ENCODE results near the gene ALMS1.
"Not testable (repeated sequence)": the region's sequence is repeated elsewhere in the genome, so short reads cannot be mapped to it uniquely, and the experiment has no call there.

ALMS1 gene

GRCh38 chr2:73385504-73386341 is at the start of gene ALMS1:
ALMS1 (plus strand) TSS chr2:73385836; CDS start chr2:73385869, 33 bp downstream.
- peak within 1 kb of the TSS; percentile 70 for H3K9ac ChIP-seq (ENCODE audit: low read length)
- no peaks in the 10 kb centered on the region for H3K36me3 ChIP-seq (ENCODE audit: insufficient read depth, low read length)
- H3K27me3 ChIP-seq (ENCODE audit: control insufficient read depth in 1 of 2, insufficient read depth in 2 of 2, low read length in 2 of 2), result no peaks in the 10 kb centered on the region
- H3K4me1 ChIP-seq (ENCODE audit: insufficient read depth, low read length), result peaks cover 12% of the 10 kb centered on the region
- H3K27ac ChIP-seq (ENCODE audit: low read depth, low read length), result peak within 1 kb of the TSS; percentile 79
- H3K9me3 ChIP-seq (ENCODE audit: low read length), result no peaks in the 10 kb centered on the region
- peak within 1 kb of the TSS; percentile 76 to 81 for H3K4me3 ChIP-seq (ENCODE audit: low read depth in 1 of 2, low read length in 2 of 2)

DNA sequence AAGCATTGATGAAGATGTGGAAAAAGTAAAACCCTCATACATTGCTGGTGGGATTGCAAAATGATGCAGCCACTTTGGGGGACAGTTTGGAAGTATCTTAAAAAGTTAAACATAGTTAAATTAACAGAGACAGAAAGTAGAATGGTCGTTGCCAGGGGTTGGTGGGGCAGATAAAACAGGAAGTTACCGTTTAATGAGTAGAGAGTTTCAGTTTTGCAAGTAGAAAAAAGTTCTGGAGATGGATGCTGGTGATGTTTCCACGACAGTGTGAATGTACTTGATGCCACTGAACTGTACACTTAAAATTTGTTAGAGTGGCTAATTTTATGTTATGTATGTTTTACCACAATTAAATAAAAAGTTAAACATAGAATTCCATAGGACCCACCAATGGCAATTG is 47.8 kb upstream of the ALMS1 start:
- no peaks in the 10 kb centered on the region for H3K9me3 ChIP-seq (ENCODE audit: low read length)
- no peaks in the 10 kb centered on the region for H3K36me3 ChIP-seq (ENCODE audit: insufficient read depth, low read length)
- H3K27me3 ChIP-seq (ENCODE audit: control insufficient read depth in 1 of 2, insufficient read depth in 2 of 2, low read length in 2 of 2), result no peaks in the 10 kb centered on the region
- no peak overlapping the region for H3K4me3 ChIP-seq (ENCODE audit: low read depth in 1 of 2, low read length in 2 of 2)
- H3K4me1 ChIP-seq (ENCODE audit: insufficient read depth, low read length), result no peaks in the 10 kb centered on the region
- no peak overlapping the region for H3K27ac ChIP-seq (ENCODE audit: low read depth, low read length)
- no peak overlapping the region for H3K9ac ChIP-seq (ENCODE audit: low read length)

GRCh38 chr2:73339201-73339600 is 46.4 kb upstream of the ALMS1 start:
- no peak overlapping the region for H3K4me3 ChIP-seq (ENCODE audit: low read depth in 1 of 2, low read length in 2 of 2)
- no peak overlapping the region for H3K9ac ChIP-seq (ENCODE audit: low read length)
- no peaks in the 10 kb centered on the region for H3K4me1 ChIP-seq (ENCODE audit: insufficient read depth, low read length)
- H3K9me3 ChIP-seq (ENCODE audit: low read length), result no peaks in the 10 kb centered on the region
- no peak overlapping the region for H3K27ac ChIP-seq (ENCODE audit: low read depth, low read length)
- no peaks in the 10 kb centered on the region for H3K27me3 ChIP-seq (ENCODE audit: control insufficient read depth in 1 of 2, insufficient read depth in 2 of 2, low read length in 2 of 2)
- no peaks in the 10 kb centered on the region for H3K36me3 ChIP-seq (ENCODE audit: insufficient read depth, low read length)

- H3K9ac ChIP-seq (ENCODE audit: low read length), result no peak overlapping the region
- H3K27ac ChIP-seq (ENCODE audit: low read depth, low read length), result no peak overlapping the region
- H3K9me3 ChIP-seq (ENCODE audit: low read length), result no peaks in the 10 kb centered on the region
- H3K36me3 ChIP-seq (ENCODE audit: insufficient read depth, low read length), result no peaks in the 10 kb centered on the region
- H3K4me1 ChIP-seq (ENCODE audit: insufficient read depth, low read length), result no peaks in the 10 kb centered on the region
- no peaks in the 10 kb centered on the region for H3K27me3 ChIP-seq (ENCODE audit: control insufficient read depth in 1 of 2, insufficient read depth in 2 of 2, low read length in 2 of 2)
- H3K4me3 ChIP-seq (ENCODE audit: low read depth in 1 of 2, low read length in 2 of 2), result no peak overlapping the region
Measured at GRCh38 chr2:73341039-73341438, 44.6 kb upstream of the ALMS1 start.

GRCh38 chr2:73343992-73344391 is 41.6 kb upstream of the ALMS1 start:
- H3K4me3 ChIP-seq (ENCODE audit: low read depth in 1 of 2, low read length in 2 of 2), result no peak overlapping the region
- no peak overlapping the region for H3K27ac ChIP-seq (ENCODE audit: low read depth, low read length)
- no peak overlapping the region for H3K9ac ChIP-seq (ENCODE audit: low read length)
- H3K4me1 ChIP-seq (ENCODE audit: insufficient read depth, low read length), result no peaks in the 10 kb centered on the region
- no peaks in the 10 kb centered on the region for H3K36me3 ChIP-seq (ENCODE audit: insufficient read depth, low read length)
- no peaks in the 10 kb centered on the region for H3K9me3 ChIP-seq (ENCODE audit: low read length)
- H3K27me3 ChIP-seq (ENCODE audit: control insufficient read depth in 1 of 2, insufficient read depth in 2 of 2, low read length in 2 of 2), result no peaks in the 10 kb centered on the region

DNA sequence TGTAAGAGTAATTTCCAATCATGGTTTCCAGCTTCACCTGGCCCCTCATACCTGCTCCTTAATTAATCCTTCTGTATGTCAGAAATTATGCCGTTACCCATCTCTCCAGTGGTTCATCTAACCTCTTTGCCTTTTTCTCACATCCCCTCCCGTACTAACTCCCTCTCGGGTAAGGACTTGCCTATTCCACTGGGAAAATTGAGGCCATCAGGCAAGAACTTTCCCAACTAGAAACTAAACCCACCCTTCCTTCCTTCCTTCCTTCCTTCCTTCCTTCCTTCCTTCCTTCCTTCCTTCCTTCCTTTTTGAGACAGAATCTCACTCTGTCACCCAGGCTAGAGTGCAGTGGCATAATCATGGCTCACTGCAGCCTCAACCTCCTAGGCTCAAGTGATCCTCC is 40.9 kb upstream of the ALMS1 start:
- H3K9me3 ChIP-seq (ENCODE audit: low read length); H3K27ac ChIP-seq (ENCODE audit: low read depth, low read length); H3K27me3 ChIP-seq (ENCODE audit: control insufficient read depth in 1 of 2, insufficient read depth in 2 of 2, low read length in 2 of 2); H3K4me3 ChIP-seq (ENCODE audit: low read depth in 1 of 2, low read length in 2 of 2); H3K9ac ChIP-seq (ENCODE audit: low read length); H3K4me1 ChIP-seq (ENCODE audit: insufficient read depth, low read length); H3K36me3 ChIP-seq (ENCODE audit: insufficient read depth, low read length): not testable (repeated sequence)

DNA sequence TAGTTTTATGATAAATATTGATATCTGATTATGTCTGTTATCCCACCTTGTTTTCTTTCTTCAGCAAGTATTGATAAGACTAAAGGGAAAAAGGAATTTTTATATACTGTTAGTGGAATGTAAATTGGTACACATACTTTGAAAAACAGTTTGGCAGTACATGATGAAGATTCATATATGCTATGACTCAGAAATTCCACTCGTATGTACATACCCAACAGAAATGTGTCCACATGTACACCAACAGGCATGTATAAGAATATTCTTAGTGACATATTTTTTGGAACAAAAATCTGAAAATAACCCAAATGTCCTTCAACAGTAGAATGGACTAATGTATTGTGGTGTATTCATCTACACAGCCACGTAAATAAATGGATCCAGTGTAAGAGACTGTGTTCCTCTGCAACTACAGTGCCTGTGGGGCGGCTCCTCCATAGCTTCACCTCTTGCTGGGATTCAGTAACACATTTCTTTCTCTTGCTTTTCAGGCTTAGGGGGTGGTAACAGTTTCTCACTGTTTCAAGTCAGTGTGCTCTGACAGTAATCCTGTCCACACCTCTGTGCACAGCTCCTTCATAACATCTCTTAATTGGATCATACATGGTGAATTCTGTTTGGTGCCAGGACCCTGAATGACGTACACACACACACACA is 35.5 kb upstream of the ALMS1 start:
- no peaks in the 10 kb centered on the region for H3K9me3 ChIP-seq (ENCODE audit: low read length)
- H3K4me3 ChIP-seq (ENCODE audit: low read depth in 1 of 2, low read length in 2 of 2), result no peak overlapping the region
- no peaks in the 10 kb centered on the region for H3K27me3 ChIP-seq (ENCODE audit: control insufficient read depth in 1 of 2, insufficient read depth in 2 of 2, low read length in 2 of 2)
- H3K36me3 ChIP-seq (ENCODE audit: insufficient read depth, low read length), result no peaks in the 10 kb centered on the region
- H3K9ac ChIP-seq (ENCODE audit: low read length), result no peak overlapping the region
- H3K27ac ChIP-seq (ENCODE audit: low read depth, low read length), result no peak overlapping the region
- no peaks in the 10 kb centered on the region for H3K4me1 ChIP-seq (ENCODE audit: insufficient read depth, low read length)

- no peak overlapping the region for H3K27ac ChIP-seq (ENCODE audit: low read depth, low read length)
- no peak overlapping the region for H3K4me3 ChIP-seq (ENCODE audit: low read depth in 1 of 2, low read length in 2 of 2)
- H3K9ac ChIP-seq (ENCODE audit: low read length), result no peak overlapping the region
- H3K9me3 ChIP-seq (ENCODE audit: low read length), result no peaks in the 10 kb centered on the region
- no peaks in the 10 kb centered on the region for H3K36me3 ChIP-seq (ENCODE audit: insufficient read depth, low read length)
- H3K27me3 ChIP-seq (ENCODE audit: control insufficient read depth in 1 of 2, insufficient read depth in 2 of 2, low read length in 2 of 2), result no peaks in the 10 kb centered on the region
- H3K4me1 ChIP-seq (ENCODE audit: insufficient read depth, low read length), result no peaks in the 10 kb centered on the region
Measured at GRCh38 chr2:73356097-73356496, 29.5 kb upstream of the ALMS1 start.

DNA sequence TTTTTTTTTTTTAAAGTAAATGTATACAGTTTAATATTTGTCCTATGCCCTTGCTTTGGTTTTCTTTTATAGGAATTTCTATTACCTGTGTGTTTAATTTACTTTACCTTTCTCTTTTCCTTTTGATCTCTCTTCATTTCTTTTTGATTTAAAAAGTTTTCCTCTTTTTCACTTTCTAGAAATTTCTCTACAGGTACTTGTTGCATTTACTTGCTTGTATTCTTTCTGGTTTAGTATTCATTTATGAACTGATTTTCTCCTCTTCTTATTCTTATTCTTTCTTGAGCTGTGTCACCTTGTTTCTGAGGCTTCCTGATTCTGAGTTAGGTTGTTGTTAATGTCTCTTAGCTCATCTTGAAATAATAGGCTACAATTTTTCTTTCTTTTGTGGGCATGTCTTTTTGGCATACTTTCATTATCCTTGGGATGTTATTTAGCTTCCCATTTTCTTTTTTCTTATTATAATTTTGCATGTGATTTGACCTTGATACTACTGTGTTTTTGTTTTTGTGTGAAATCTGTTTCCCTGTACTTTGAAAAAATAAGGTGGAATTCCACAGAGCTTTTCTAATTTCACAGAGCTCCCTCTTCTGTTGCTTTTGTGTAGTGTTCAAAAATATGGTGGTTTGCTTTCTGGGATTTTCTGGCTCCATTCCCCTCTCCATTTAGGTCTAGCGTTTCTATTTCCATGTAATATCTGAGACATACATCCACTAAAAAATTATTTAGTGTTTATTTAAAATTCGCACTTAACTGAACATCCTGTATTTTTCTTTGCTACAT is 25.5 kb upstream of the ALMS1 start:
- Histone ChIP-seq H3K9ac (ENCODE audit: low read length) (no peak overlapping the region), H3K4me3 (ENCODE audit: low read depth in 1 of 2, low read length in 2 of 2) (no peak overlapping the region), H3K4me1 (ENCODE audit: insufficient read depth, low read length) (no peaks in the 10 kb centered on the region), H3K9me3 (ENCODE audit: low read length) (no peaks in the 10 kb centered on the region), H3K27me3 (ENCODE audit: control insufficient read depth in 1 of 2, insufficient read depth in 2 of 2, low read length in 2 of 2) (no peaks in the 10 kb centered on the region), H3K36me3 (ENCODE audit: insufficient read depth, low read length) (no peaks in the 10 kb centered on the region), H3K27ac (ENCODE audit: low read depth, low read length) (no peak overlapping the region)

DNA sequence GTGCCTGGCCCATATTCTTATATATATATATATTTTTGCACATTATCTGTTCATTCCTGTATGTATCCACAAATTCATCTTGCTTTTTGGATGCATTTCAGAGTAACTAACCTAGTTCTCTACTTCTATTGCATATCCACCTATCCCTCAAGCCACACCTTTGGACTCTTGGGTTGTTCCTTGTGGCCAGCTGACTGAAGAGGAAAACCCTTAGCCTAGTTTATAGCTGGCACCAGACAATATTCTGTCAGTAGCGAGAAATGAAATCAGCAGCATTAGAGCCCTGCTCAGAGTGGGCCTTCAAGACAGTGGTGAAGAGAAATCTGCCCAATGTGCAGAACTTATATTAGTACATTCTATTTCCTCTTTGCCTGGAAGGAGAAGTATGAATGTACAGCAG is 19.6 kb upstream of the ALMS1 start:
- no peaks in the 10 kb centered on the region for H3K4me1 ChIP-seq (ENCODE audit: insufficient read depth, low read length)
- no peak overlapping the region for H3K27ac ChIP-seq (ENCODE audit: low read depth, low read length)
- H3K9ac ChIP-seq (ENCODE audit: low read length), result no peak overlapping the region
- H3K36me3 ChIP-seq (ENCODE audit: insufficient read depth, low read length), result no peaks in the 10 kb centered on the region
- no peaks in the 10 kb centered on the region for H3K27me3 ChIP-seq (ENCODE audit: control insufficient read depth in 1 of 2, insufficient read depth in 2 of 2, low read length in 2 of 2)
- no peak overlapping the region for H3K4me3 ChIP-seq (ENCODE audit: low read depth in 1 of 2, low read length in 2 of 2)
- H3K9me3 ChIP-seq (ENCODE audit: low read length), result no peaks in the 10 kb centered on the region

GRCh38 chr2:73368781-73369180 is 16.9 kb upstream of the ALMS1 start:
- Histone ChIP-seq H3K27ac (ENCODE audit: low read depth, low read length) (no peak overlapping the region), H3K9ac (ENCODE audit: low read length) (no peak overlapping the region), H3K9me3 (ENCODE audit: low read length) (no peaks in the 10 kb centered on the region), H3K27me3 (ENCODE audit: control insufficient read depth in 1 of 2, insufficient read depth in 2 of 2, low read length in 2 of 2) (no peaks in the 10 kb centered on the region), H3K4me3 (ENCODE audit: low read depth in 1 of 2, low read length in 2 of 2) (no peak overlapping the region), H3K36me3 (ENCODE audit: insufficient read depth, low read length) (no peaks in the 10 kb centered on the region), H3K4me1 (ENCODE audit: insufficient read depth, low read length) (no peaks in the 10 kb centered on the region)

Data from muscle layer of colon (tissue), 2 donors.